ENCODE results near the gene SAMD7. TPM values are rescaled to one million over a fixed set of nuclear protein-coding genes. Genes with fewer than 3 reads are reported as not detected.

SAMD7 gene
- total RNA-seq, 1 donor from 2014 or later, result not detected

GRCh38 chr3:169966428-169966950, 55.1 kb downstream of the SAMD7 start, which contains the start of gene SEC62:
TSS of gene SEC62 (plus strand) at chr3:169966807. CDS start at chr3:169966823, 16 bp downstream.
- peak; percentile 95 for DNase-seq (ENCODE audit: low spot score)

- DNase-seq (ENCODE audit: low spot score), result peak; percentile 48
These were observed 55.9 kb downstream of the SAMD7 start for GRCh38 chr3:169966951-169967915.

- DNase-seq (ENCODE audit: low spot score), result no peak
These were observed 57.0 kb downstream of the SAMD7 start for GRCh38 chr3:169968224-169968885.

- DNase-seq (ENCODE audit: low spot score), result no peak
These were observed 58.1 kb downstream of the SAMD7 start for GRCh38 chr3:169969174-169970095.

GRCh38 chr3:169970847-169971246, 59.5 kb downstream of the SAMD7 start:
- no peak for DNase-seq (ENCODE audit: low spot score)

- DNase-seq (ENCODE audit: low spot score), result no peak
These were observed 60.1 kb downstream of the SAMD7 start for GRCh38 chr3:169971522-169971921.

- DNase-seq (ENCODE audit: low spot score), result no peak
These were observed 68.7 kb downstream of the SAMD7 start for GRCh38 chr3:169980055-169980454.

- no peak for DNase-seq (ENCODE audit: low spot score)
These were observed 72.9 kb downstream of the SAMD7 start for GRCh38 chr3:169984292-169984691.

Other genes starting within 250 kb of the SAMD7 start
- 218 TPM for gene MECOM, start 247.9 kb upstream of the SAMD7 start, total RNA-seq
- 1.4 TPM for gene TERC, start 146.5 kb upstream of the SAMD7 start, total RNA-seq
- 4.0 TPM for gene ACTRT3, start 142.0 kb upstream of the SAMD7 start, total RNA-seq
- 18.5 TPM for gene MYNN, start 138.2 kb upstream of the SAMD7 start, total RNA-seq
- gene LRRIQ4, start 98.7 kb upstream of the SAMD7 start, total RNA-seq, result not detected
- 4.5 TPM for gene LRRC34, start 98.7 kb upstream of the SAMD7 start, total RNA-seq
- 0.78 TPM for gene LRRC31, start 41.6 kb upstream of the SAMD7 start, total RNA-seq
- 146 TPM for gene SEC62, start 55.2 kb downstream of the SAMD7 start, total RNA-seq
- 62.1 TPM for gene GPR160, start 126.4 kb downstream of the SAMD7 start, total RNA-seq